Activated T-cell treated with anti-CD3 and anti-CD28 coated beads for 24 hours (primary cell): ENCODE measurements around the gene EEFSEC.

Experiments
- DNase-seq: peaks from one replicate; pipeline ENCODE4 v3.0.0-alpha.2; 2020; ENCODE audit warnings: low read depth

Gene EEFSEC

GRCh38 chr3:128242818-128243601, 89.7 kb downstream of the EEFSEC start:
- no peak for DNase-seq

- no peak for DNase-seq
These were observed 90.6 kb downstream of the EEFSEC start for GRCh38 chr3:128243602-128244504.

- DNase-seq, result no peak
These were observed 92.2 kb downstream of the EEFSEC start for GRCh38 chr3:128245460-128245859.

GRCh38 chr3:128247666-128248409, 94.6 kb downstream of the EEFSEC start:
- DNase-seq, result no peak

- no peak for DNase-seq
These were observed 98.8 kb downstream of the EEFSEC start for GRCh38 chr3:128252083-128252482.

GRCh38 chr3:128253150-128253549, 99.9 kb downstream of the EEFSEC start:
- no peak for DNase-seq

- no peak for DNase-seq
These were observed 100.8 kb downstream of the EEFSEC start for GRCh38 chr3:128254066-128254590.

GRCh38 chr3:128254967-128255366, 101.7 kb downstream of the EEFSEC start:
- no peak for DNase-seq

GRCh38 chr3:128256131-128256530, 102.8 kb downstream of the EEFSEC start:
- no peak for DNase-seq

- no peak for DNase-seq
These were observed 104.4 kb downstream of the EEFSEC start for GRCh38 chr3:128257632-128258031.

- no peak for DNase-seq
These were observed 107.0 kb downstream of the EEFSEC start for GRCh38 chr3:128260275-128260674.

GRCh38 chr3:128262457-128262856, 109.2 kb downstream of the EEFSEC start:
- no peak for DNase-seq

- no peak for DNase-seq
These were observed 109.8 kb downstream of the EEFSEC start for GRCh38 chr3:128263118-128263517.

GRCh38 chr3:128263946-128264345, 110.7 kb downstream of the EEFSEC start:
- no peak for DNase-seq

- no peak for DNase-seq
These were observed 113.2 kb downstream of the EEFSEC start for GRCh38 chr3:128266453-128266852.

GRCh38 chr3:128267541-128267940, 114.3 kb downstream of the EEFSEC start:
- no peak for DNase-seq

- no peak for DNase-seq
These were observed 115.9 kb downstream of the EEFSEC start for GRCh38 chr3:128269006-128269775.

- no peak for DNase-seq
These were observed 116.5 kb downstream of the EEFSEC start for GRCh38 chr3:128269796-128270195.

- DNase-seq, result no peak
These were observed 117.5 kb downstream of the EEFSEC start for GRCh38 chr3:128270559-128271492.
